ENCODE results near the gene AGPAT3. TPM values are rescaled to one million over a fixed set of nuclear protein-coding genes. Genes with fewer than 3 reads are reported as not detected.

AGPAT3 gene
- total RNA-seq, 1 experiment from 2014 or later, result 13.0 TPM

DNA sequence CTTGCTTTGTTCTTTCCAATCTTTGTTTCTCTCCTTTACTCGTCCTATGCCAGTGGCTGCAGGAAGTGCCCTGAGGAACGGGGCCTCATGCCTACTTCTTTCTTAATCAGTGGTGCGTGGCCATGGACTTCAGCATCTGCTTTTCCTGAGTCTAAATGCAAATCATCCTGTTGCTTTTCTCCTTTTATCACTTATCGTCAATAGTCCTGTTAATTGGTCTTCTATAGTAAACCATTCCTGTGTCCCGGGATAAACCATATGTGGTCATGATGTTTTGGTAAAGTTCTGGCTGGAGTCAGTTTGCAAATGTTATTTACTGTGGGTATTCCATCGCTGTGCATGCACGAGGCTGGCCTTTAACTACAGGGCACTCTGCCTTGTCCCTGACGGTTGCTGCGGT lies 47.5 kb downstream of the AGPAT3 start:
- Histone ChIP-seq H2BK15ac (ENCODE audit: low read depth, low read length) (no peak overlapping the region), H3K4me2 (ENCODE audit: insufficient read depth, insufficient read length, low read length) (no peak overlapping the region), H3K23ac (ENCODE audit: insufficient read length, low read depth, low read length) (no peak overlapping the region), H3K9ac (ENCODE audit: extremely low read depth, insufficient read length, low read length) (no peak overlapping the region), H3K18ac (ENCODE audit: insufficient read length, low read depth, low read length) (no peak overlapping the region), H2BK20ac (ENCODE audit: low read depth, low read length, poor library complexity, severe bottlenecking) (no peak overlapping the region), H2BK5ac (ENCODE audit: insufficient read length, low read length) (no peak overlapping the region), H3K56ac (ENCODE audit: insufficient read length, low read depth, low read length) (no peak overlapping the region), H3K27ac (ENCODE audit: insufficient read length, low read depth, low read length) (no peak overlapping the region), H3K79me2 (ENCODE audit: insufficient read depth, low read length) (no peaks in the 10 kb centered on the region), H4K20me1 (ENCODE audit: control insufficient read depth, insufficient read depth, insufficient read length) (no peaks in the 10 kb centered on the region), H3K23me2 (ENCODE audit: insufficient read length, low read depth, low read length, poor library complexity, severe bottlenecking) (no peaks in the 10 kb centered on the region), H2AK5ac (ENCODE audit: insufficient read length, low read length) (no peak overlapping the region), H4K8ac (replicated peaks; ENCODE audit: insufficient read length, low read depth, low read length) (no peak overlapping the region), H3T11ph (ENCODE audit: low read length) (no peak overlapping the region), H3K14ac (ENCODE audit: insufficient read depth, low read length) (no peak overlapping the region), H3K79me1 (ENCODE audit: insufficient read depth, low read depth, low read length, poor library complexity, severe bottlenecking) (no peaks in the 10 kb centered on the region), H3K27me3 (ENCODE audit: insufficient read depth, low read length) (no peaks in the 10 kb centered on the region), H4K5ac (ENCODE audit: insufficient read length, low read depth, low read length) (no peak overlapping the region), H2BK12ac (ENCODE audit: insufficient read length, low read depth, low read length) (no peak overlapping the region), H2BK120ac (ENCODE audit: low read depth, low read length, poor library complexity, severe bottlenecking) (no peak overlapping the region), H3K4ac (ENCODE audit: low read depth, low read length) (no peak overlapping the region), H2AFZ (ENCODE audit: low read length) (no peak overlapping the region), H4K91ac (ENCODE audit: insufficient read length, low read depth, low read length) (no peak overlapping the region), H3K9me3 (ENCODE audit: control insufficient read depth, low read depth, low read length) (no peaks in the 10 kb centered on the region), H3K4me1 (ENCODE audit: insufficient read depth, low read length) (no peaks in the 10 kb centered on the region)
- DNase-seq, result no peak
- no peaks in the 10 kb centered on the region for H3K36me3 Mint-ChIP-seq (ENCODE audit: insufficient read depth in 1 of 3, low read depth in 3 of 3)
- no peaks in the 10 kb centered on the region for H3K27me3 Mint-ChIP-seq (ENCODE audit: low read depth)
- H3K9me3 Mint-ChIP-seq, result no peaks in the 10 kb centered on the region
- no peak overlapping the region for H3K27ac Mint-ChIP-seq
- no peak overlapping the region for H3K4me3 Mint-ChIP-seq
- no CpG with 5 or more reads among the region's 9 CpGs for WGBS (ENCODE audit: extremely low coverage, insufficient read length, low lambda C conversion rate)
- peaks cover 10 to 17% of the 10 kb centered on the region in 2 experiments for H3K4me1 Mint-ChIP-seq
- TF ChIP-seq CTCF (conservative IDR thresholded peaks at IDR 0.05), result no peak
